HG03457 (cell line): ENCODE data around the gene ZBED1.
"Not testable (repeated sequence)": the region's sequence is repeated elsewhere in the genome, so short reads cannot be mapped to it uniquely, and the experiment has no call there.

ENCODE experiments used
- ATAC-seq: cut with Tn5 transposase; IDR thresholded peaks from one replicate; pipeline ENCODE4 v1.9.1; 2021; ENCODE audit warnings: moderate number of reproducible peaks; ENCODE audit not compliant: unreplicated experiment

The ZBED1 gene

GRCh38 chrX:2457289-2458133 lies 43.3 kb downstream of the ZBED1 start:
- ATAC-seq: no peak

- not testable (repeated sequence) for ATAC-seq
Observed at GRCh38 chrX:2456091-2456490, 44.7 kb downstream of the ZBED1 start.

- ATAC-seq: not testable (repeated sequence)
Observed at GRCh38 chrX:2454620-2455019, 46.2 kb downstream of the ZBED1 start.

GRCh38 chrX:2452799-2453198 lies 48.0 kb downstream of the ZBED1 start:
- ATAC-seq: no peak

- ATAC-seq: no peak
Observed at GRCh38 chrX:2452317-2452784, 48.4 kb downstream of the ZBED1 start.

- no peak for ATAC-seq
Observed at GRCh38 chrX:2451501-2452316, 49.1 kb downstream of the ZBED1 start.

- no peak for ATAC-seq
Observed at GRCh38 chrX:2450681-2451080, 50.1 kb downstream of the ZBED1 start.

- ATAC-seq: no peak
Observed at GRCh38 chrX:2449135-2449886, 51.5 kb downstream of the ZBED1 start.

GRCh38 chrX:2447484-2447883 lies 53.3 kb downstream of the ZBED1 start:
- no peak for ATAC-seq

- no peak for ATAC-seq
Observed at GRCh38 chrX:2446815-2447214, 54.0 kb downstream of the ZBED1 start.

GRCh38 chrX:2445662-2446623 lies 54.8 kb downstream of the ZBED1 start:
- ATAC-seq: no peak

- no peak for ATAC-seq
Observed at GRCh38 chrX:2442694-2443093, 58.1 kb downstream of the ZBED1 start.

GRCh38 chrX:2441466-2441865 lies 59.3 kb downstream of the ZBED1 start:
- ATAC-seq: no peak

- no peak for ATAC-seq
Observed at GRCh38 chrX:2439613-2440012, 61.2 kb downstream of the ZBED1 start.
